Mesothelial cell of epicardium (in vitro differentiated cells): ENCODE data around the gene STAM2. TPM values are rescaled to one million over a fixed set of nuclear protein-coding genes. Genes with fewer than 3 reads are reported as not detected.
"Not testable (repeated sequence)": the region's sequence is repeated elsewhere in the genome, so short reads cannot be mapped to it uniquely, and the experiment has no call there.

Source experiments
- DNase-seq, 2 experiments: peaks; one replicate each; pipeline ENCODE4 v3.0.0; 2021; ENCODE audit warnings: low spot score in 2 of 2; ENCODE audit not compliant: unreplicated experiment in 2 of 2
- H3K27ac Mint-ChIP-seq: 2 replicates; pipeline ENCODE4 v1.8.0; 2021; ENCODE audit warnings: mixed read lengths
- H3K27me3 Mint-ChIP-seq: 2 replicates; pipeline ENCODE4 v1.8.0; 2021; ENCODE audit warnings: low read depth, mixed read lengths
- H3K36me3 Mint-ChIP-seq: 2 replicates; pipeline ENCODE4 v1.8.0; 2021; ENCODE audit warnings: mixed read lengths
- H3K4me1 Mint-ChIP-seq: 2 replicates; pipeline ENCODE4 v1.8.0; 2021; ENCODE audit warnings: mixed read lengths
- H3K4me3 Mint-ChIP-seq: 2 replicates; pipeline ENCODE4 v1.8.0; 2021; ENCODE audit warnings: mild to moderate bottlenecking, moderate library complexity, mixed read lengths
- H3K9me3 Mint-ChIP-seq: 2 replicates; pipeline ENCODE4 v1.8.0; 2021; ENCODE audit warnings: mixed read lengths
- total RNA-seq: library from RNA; stranded (reverse); gene quantifications from 3 replicates; pipeline ENCODE4 v1.2.1, GENCODE V29; 2021
- TF ChIP-seq, protein P1 (sequence below): fragments of 200-600 bp; sonication (generic); IDR thresholded peaks from one replicate; pipeline ENCODE4 v1.5.0; 2021; ENCODE audit warnings: antibody characterized with exemption; ENCODE audit not compliant: unreplicated experiment

Gene STAM2
- total RNA-seq, 1 donor from 2014 or later = 29.0 TPM

DNA sequence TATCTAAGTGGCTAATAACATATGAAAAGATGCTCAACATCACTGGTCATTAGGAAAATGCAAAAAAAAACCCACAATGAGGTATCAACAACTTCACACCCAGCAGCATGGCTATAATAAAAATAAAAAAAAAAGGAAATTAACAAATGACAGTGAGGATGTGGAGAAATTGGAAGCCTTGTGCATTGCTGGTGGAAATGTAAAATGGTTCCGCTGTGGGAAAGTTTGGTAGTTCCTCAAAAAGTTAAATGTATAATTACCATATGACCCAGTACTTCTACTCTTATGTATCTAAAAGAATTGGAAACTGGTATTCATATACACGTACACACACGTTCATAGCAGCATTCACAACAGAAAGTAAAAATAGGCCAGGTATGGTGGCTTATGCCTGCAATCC, 61.2 kb downstream of the STAM2 start:
- DNase-seq = no peak
- TF ChIP-seq, protein P1, sequence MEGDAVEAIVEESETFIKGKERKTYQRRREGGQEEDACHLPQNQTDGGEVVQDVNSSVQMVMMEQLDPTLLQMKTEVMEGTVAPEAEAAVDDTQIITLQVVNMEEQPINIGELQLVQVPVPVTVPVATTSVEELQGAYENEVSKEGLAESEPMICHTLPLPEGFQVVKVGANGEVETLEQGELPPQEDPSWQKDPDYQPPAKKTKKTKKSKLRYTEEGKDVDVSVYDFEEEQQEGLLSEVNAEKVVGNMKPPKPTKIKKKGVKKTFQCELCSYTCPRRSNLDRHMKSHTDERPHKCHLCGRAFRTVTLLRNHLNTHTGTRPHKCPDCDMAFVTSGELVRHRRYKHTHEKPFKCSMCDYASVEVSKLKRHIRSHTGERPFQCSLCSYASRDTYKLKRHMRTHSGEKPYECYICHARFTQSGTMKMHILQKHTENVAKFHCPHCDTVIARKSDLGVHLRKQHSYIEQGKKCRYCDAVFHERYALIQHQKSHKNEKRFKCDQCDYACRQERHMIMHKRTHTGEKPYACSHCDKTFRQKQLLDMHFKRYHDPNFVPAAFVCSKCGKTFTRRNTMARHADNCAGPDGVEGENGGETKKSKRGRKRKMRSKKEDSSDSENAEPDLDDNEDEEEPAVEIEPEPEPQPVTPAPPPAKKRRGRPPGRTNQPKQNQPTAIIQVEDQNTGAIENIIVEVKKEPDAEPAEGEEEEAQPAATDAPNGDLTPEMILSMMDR = no peak

GRCh38 chr2:152107140-152107539, 68.4 kb downstream of the STAM2 start:
- not testable (repeated sequence) for H3K36me3 Mint-ChIP-seq, H3K27ac Mint-ChIP-seq, DNase-seq, H3K27me3 Mint-ChIP-seq, H3K4me3 Mint-ChIP-seq, H3K9me3 Mint-ChIP-seq, H3K4me1 Mint-ChIP-seq

More for the DNA sequence above, 61.2 kb downstream of the STAM2 start:
- H3K4me1 Mint-ChIP-seq = peaks cover 1% of the 10 kb centered on the region
- no peak overlapping the region for H3K4me3 Mint-ChIP-seq
- peaks cover 4% of the 10 kb centered on the region for H3K36me3 Mint-ChIP-seq
- H3K27ac Mint-ChIP-seq = no peak overlapping the region
- H3K9me3 Mint-ChIP-seq = no peaks in the 10 kb centered on the region
- H3K27me3 Mint-ChIP-seq = no peaks in the 10 kb centered on the region

GRCh38 chr2:152106464-152106863, 69.1 kb downstream of the STAM2 start:
- H3K4me3 Mint-ChIP-seq = no peak overlapping the region
- TF ChIP-seq, protein P1 = no peak
- H3K36me3 Mint-ChIP-seq = no peaks in the 10 kb centered on the region
- no peak for DNase-seq
- peaks cover 1% of the 10 kb centered on the region for H3K4me1 Mint-ChIP-seq
- no peaks in the 10 kb centered on the region for H3K9me3 Mint-ChIP-seq
- H3K27me3 Mint-ChIP-seq = peaks cover 12% of the 10 kb centered on the region
- no peak overlapping the region for H3K27ac Mint-ChIP-seq

DNA sequence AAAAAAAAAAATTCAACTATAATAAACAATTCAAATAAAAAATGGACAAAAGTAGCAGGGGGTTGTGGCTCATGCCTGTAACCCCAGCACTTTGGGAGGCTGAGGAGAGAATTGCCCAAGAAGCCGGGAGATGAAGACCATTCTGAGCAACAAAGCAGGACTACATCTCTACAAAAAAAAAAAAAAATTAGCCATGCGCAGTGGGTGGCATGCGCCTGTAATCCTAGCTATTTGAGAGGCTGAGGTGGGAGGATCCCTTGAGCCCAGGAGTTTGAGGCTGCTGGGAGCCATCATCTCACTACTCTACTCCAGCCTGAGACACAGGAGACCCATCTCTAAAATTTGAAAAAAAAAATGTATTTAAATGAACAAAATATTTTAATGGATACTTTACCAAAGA, 72.3 kb downstream of the STAM2 start:
- Mint-ChIP-seq H3K27ac (no peak overlapping the region), H3K36me3 (no peaks in the 10 kb centered on the region), H3K4me3 (no peak overlapping the region), H3K9me3 (no peaks in the 10 kb centered on the region), H3K4me1 (peaks cover 7% of the 10 kb centered on the region), H3K27me3 (peaks cover 37% of the 10 kb centered on the region)
- TF ChIP-seq, protein P1 = no peak
- DNase-seq = no peak

DNA sequence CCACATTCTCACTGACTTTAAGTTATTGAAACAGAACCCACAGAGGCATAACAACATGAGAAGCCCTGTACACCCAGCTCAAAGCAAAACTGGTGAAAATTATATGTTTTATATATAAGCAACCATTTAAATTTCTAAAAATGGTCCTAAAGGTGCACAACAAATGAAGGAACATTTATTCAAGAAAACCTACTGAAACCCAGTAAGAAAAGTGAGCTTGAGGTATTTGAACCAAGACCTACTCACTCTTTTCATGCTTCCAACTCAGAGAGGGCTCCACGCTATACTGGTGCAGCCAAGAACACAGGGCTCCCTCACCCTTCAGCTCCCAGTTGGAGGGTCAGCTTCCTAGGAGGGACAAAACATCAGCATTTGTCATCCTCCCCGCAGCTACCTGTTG, 74.6 kb downstream of the STAM2 start:
- TF ChIP-seq, protein P1 = no peak
- Mint-ChIP-seq H3K36me3 (no peaks in the 10 kb centered on the region), H3K9me3 (no peaks in the 10 kb centered on the region), H3K4me3 (no peak overlapping the region), H3K27ac (no peak overlapping the region), H3K4me1 (peaks cover 16% of the 10 kb centered on the region), H3K27me3 (peaks cover 58% of the 10 kb centered on the region)
- DNase-seq = no peak

DNA sequence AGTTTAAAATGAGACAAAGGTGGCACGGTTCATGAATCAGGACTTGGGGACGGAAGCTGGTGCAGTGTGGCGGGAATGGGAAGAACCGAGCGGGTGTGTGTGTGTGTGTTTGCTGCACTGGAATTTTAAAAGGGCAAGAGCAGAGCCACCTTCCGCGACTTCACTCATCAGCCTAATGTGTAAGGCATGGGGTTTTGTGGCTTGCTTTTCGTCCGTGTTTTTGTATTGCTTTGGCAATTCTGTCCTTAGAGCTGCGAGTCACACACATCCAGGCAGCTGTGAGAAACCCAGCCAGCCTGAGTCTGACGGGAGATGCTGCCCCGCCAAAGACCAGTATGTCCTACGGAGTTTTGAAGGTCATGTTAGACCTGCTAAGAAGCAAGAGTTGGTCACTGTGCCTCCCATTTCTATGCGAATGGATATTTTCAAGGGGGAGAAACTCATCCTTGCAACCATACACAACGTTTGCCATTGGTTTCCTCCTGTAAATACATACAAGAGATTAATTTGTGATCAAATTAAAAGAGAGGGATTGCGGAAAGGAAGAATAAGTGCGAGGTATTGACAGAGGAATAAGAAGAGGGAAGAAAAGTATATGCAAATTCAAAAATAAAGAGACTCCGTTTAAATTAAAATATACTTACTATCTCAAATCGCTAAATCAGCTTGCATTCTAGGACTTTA, 76.1 kb downstream of the STAM2 start:
- Mint-ChIP-seq H3K9me3 (no peaks in the 10 kb centered on the region), H3K4me3 (peak overlapping the region; percentile 83), H3K27ac (peak overlapping the region; percentile 13), H3K27me3 (peaks cover 72% of the 10 kb centered on the region), H3K4me1 (peaks cover 21% of the 10 kb centered on the region), H3K36me3 (no peaks in the 10 kb centered on the region)
- DNase-seq = no peak
- TF ChIP-seq, protein P1 = no peak
